NCI-H2196 (cell line): ENCODE results near the gene CALCOCO2.

ENCODE experiments used
- DNase-seq: peaks from one replicate; lab custom pipeline; 2025; ENCODE audit not compliant: unreplicated experiment; lab: John Stamatoyannopoulos, UW

Gene CALCOCO2

DNA sequence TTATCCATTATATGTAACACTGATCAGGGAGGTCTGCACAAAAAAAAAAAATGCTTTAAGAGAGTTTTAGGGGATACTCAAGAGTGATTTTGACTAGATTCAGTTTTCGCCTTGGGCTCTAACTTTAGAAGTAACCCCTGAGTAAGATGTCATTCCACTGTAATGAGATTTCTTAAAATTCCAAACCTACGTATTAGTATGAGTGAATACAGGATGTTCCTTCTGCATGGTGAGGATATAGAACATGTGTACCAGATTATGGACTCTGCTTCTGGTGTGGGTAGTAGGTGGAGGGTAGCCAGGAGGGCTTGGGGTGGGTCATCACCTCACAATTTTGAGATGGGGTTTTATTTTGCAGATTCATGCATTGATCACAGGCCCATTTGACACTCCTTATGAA lies 81.6 kb downstream of the CALCOCO2 start:
- DNase-seq, result no peak
